HG02938 (cell line): ENCODE results near the gene RHBDF2.

Experiments
- ATAC-seq: cut with Tn5 transposase; IDR thresholded peaks from one replicate; pipeline ENCODE4 v1.9.1; 2021; ENCODE audit warnings: mild to moderate bottlenecking, moderate library complexity; ENCODE audit not compliant: unreplicated experiment

RHBDF2 gene

DNA sequence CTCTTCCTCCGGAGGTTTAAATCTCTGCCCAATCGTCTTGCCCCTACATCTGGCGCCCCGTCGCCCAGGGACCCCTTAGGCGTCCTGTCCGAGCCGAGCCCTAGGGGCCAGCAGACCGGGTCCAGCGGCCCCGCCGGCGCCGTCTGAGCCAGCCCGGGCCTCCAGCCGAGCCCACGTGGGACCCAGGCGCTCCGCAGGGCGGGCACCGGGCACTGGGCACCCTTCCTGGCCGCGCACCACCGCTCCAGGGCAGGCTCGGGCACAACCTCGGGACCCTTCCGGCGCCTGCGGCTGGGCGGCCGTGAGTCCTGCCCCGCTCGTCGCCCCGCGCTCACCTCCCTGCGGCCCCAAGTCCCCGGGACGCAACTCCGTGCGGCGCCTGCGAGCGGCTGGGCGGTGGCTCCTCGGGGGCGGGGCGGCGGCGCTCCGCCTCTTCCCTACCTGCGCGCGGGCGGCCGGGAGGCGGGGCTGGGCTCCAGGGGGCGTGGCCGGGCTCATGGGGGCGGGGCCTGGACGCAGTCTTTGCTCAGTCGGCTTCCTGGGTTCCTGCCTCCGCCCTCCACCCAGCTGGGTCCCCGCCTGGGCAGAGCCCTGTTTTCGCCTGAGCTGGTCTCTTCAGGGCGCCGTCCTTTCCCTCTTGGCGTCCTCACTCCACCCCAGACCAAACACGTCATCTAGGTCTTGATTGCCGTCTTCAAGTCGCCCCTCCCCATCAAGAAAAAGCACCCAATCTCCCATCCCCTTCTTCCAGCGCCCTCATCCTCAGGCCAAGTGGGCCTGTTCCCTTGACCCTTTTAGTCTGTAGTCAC lies at the start of gene RHBDF2:
TSS of gene RHBDF2 (minus strand) at position 406 of the 809 bp plus-strand sequence. CDS start 19,899 bp downstream, outside the sequence.
- peak; percentile 56 for ATAC-seq

DNA sequence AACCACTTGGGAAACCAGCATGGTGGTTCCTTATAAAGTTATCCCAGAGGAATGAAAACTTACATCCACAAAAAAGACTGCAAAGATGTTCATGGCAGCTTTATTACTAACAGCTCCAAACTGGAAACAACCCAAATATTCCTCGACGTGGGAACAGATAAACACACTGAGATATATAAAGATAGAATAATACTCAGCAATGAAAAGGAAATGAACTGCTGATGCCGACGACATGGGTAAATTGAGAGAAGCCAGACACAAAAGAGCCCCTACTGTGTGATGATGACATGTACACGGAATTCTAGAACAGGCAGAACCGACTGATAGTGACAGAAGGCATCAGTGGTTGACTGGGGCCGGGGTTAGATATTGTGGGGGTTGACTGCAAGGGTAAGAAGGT lies 48.3 kb upstream of the RHBDF2 start:
- no peak for ATAC-seq

DNA sequence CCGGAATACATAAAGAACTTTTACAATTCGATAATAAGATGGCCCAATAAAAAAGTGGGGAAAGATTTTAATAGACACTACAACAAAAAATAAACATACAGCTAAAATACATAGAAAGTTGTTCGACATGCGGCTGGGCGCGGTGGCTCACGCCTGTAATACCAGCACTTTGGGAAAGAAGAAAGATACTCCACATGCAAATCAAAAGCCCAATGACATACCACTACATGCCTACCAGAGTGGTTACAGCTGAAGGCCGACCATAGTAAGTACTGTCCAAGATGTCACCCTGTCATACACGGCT lies 47.9 kb upstream of the RHBDF2 start:
- ATAC-seq: no peak

DNA sequence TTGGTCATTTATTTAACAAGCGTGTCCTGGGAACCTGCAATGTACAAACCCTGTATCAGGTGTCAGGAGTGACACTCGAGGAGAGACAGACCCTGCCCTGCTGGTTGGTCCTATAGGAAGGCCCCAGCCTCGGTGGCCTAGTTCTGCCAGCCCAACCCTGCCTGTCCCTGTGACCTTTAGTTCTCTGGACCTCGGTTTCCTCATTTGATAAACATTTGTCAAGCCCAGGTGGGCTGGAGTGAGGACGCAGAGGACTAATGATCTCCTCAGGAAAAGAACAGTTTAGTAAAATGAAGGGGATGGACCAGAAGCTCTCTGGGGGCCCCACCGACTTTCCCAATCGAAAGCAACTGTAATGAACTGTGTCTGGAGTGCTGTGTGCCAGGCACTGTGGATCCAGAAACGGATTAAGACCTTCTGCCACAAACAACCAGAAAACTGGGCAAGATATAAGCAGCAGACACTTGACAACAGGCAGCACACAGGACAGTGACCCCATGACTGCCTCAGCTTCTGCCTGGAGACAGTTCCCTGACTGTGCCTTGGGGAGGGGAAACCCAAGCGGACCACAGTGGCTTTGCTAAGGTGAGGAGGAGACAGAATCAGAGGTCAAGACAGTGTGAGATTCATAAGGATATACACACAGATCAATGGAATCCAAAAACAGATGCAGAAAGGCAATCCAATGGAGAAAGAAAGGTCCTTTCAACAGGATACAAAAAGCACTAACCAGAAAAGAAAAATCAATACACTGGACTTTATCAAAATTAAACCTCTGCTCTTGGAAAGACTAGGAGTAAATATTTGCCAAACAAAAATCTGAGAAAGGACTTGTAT lies 47.4 kb upstream of the RHBDF2 start:
- ATAC-seq: no peak

DNA sequence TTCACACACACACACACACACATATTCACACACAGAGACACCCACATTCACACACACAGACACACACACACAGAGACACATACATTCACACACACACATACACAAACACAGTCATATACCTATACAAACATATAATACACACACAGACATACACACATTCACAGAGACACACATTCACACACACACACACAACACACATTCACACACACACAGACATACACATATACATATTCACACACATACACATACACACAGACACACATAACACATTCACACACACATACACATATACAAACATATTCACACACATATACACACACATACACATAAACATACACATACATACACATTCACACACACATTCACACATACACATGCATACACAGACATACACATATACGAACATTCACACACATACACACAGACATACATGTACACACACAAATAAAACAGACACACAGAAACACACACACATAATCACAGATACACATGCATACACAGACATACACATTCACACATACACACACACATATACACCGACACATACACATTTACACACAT lies 46.5 kb upstream of the RHBDF2 start:
- no peak for ATAC-seq

DNA sequence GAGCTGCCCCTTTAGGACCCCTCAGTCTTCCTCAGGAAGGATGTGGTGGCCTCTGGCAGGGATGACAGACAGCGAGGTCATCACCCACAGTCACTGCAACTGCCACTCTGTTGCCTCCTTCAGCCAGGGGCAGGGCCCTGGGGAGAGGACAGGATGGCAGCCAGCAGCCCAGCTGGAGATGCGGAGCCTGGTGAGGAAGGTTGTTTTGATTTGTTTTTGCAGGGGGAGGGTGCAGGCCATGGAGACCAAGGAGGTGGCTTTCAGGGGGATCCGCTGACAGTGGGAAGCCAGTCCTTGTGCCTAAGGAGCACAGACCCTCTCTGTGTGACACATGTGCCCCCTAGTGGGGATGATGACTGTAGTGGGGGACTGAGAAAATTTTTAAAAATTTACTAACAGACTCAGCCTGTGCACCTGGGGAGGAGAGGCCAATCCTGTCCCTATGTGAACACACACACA lies 46.0 kb upstream of the RHBDF2 start:
- no peak for ATAC-seq

DNA sequence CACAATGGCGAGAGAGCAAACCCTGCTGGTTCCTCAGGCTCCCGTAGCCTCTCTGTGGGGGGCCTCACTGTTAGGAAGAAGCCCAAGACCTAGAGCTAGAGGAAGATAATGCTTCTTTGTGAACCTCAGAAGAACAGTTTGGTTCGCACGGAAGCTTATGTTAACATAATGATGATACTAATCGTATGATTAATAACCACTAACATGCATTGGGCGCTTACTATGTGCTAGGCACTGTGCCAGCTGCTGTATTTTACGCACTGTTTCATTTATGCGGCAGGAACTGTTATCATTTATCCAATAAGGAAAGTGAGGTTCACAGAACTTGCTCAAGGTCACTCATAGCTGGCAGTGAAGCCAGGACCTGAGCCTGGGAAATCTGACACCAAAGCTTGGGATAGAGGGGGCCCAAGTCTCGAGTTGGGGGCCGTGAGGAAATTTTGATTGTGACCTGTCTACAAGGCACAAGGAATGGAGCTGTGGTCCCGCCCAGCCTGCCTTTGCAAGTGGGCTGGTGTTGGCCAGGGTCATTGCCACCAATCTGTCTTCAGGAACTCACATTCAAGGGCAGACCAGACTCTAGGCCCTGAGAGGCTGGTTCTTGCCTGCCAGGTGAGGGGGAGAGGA lies 45.4 kb upstream of the RHBDF2 start:
- ATAC-seq: no peak

DNA sequence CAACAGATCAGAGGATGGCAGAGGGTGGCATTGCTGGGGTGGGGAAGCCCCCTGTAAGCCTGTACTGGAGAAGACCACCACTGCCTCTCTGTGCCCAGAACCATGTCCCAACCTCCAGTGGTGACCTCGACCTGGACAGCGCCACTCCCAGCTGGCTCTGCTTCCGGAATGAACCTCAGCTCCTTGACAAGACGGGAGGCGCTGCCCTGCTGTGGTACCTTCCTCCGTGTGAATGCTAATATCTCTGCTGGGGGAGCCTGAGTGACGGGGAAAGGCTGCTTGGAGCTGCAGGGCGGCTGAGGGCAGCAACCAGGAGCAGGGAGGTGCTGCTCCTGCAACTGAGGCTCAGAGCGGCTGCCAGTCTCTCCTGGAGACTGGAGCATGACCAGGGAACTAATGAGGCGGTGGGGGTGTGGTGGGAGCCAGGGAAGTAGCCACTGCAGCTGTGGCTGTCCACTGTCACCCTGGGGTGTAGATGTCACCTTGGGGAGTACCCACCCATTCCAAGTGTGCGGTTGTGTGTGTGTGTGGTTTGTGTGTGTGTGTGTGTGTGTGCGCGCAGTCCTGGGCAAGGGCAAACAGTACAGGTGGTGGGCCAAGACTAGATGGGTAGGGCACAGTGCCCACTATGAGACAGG lies 44.8 kb upstream of the RHBDF2 start:
- no peak for ATAC-seq

DNA sequence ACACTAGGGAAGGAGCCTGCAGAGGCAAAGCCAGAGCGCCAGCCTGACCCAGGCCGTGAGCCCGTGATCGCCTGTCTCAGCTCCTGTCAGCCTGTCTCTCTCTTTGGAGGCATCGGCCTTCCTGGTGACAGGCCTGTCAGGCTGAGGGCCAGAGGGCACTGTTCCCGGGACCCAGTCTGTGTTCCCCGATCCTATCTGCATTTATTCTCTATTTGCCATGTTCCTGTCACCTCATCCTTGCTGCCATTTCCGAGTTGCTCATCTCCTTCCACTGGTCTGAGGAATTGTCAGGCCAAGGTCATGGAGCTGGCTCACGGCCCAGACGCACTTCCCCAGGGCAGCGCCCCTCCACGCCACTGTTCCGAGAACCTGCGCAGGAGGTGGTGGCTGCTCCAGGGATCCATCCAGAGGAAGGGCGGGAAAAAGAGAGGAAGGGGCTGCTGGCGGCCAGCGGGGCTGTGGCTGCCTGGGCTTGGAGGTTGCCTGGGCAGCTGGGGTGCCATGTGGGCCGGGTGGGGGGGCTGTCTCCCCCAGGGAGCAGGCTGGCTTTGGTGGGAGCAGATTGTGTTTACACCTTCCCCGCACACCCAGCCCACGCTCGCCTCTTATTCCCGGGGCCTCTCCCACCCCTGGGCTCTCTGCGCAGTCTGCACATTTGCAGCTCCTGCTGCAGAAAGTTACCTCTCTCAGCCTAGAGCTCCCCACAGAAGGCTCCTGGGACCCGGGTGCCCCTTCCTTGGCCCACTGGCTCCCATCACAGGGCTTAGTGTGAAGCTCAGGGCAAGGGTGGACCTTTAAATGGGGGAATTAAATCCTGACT lies 43.5 kb upstream of the RHBDF2 start:
- no peak for ATAC-seq

DNA sequence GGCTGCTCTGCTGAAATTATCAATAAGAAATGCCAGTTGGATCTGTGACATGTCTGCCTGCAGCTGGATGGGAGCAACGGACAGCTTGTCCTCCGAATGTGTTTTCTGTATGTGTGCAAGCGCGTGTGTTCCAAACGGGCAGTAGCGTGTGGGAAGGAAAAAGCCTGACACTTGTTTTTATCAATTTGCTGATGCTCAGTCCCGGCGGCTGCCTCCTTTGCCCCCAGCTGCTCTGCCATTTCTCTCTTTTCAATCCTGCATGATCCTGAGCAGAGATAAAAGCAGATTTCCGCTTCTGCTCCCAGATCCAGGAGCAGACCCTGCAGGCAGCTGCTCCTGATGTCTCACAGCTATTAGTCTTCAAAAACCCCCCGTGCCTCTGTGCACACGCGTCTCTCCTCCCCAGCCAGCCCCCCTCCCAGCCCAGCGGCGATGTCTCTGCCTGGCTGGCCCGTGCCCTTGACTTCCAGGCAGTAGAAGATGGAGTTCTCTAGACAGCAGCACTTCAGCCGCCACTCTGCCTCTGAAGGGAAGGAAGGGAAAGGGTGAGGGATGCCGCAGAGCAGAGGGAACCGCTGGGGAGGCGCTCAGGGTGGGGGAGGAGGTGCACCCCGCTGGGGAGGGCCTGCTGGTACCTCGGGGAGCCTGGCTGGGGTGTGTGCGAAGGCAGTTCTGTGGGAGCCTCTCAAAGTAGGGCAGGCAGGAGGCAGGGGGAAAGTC lies 42.8 kb upstream of the RHBDF2 start:
- no peak for ATAC-seq

DNA sequence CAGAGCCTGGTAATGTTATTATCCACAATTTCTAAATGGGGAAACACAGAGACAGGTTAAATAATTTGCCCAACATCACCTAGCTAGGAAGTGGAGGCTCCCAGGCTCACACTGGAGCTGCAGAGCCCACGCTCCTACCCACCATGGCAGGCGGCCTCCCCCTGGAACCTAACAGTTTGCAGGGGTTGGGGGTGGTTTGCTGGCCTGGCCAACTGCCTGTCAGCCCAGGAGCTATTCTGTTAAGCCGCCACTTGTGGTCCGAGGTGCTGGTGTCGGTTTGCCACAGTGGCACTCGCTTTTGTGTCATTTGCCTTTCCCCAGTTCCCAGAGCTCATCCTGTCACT lies 42.2 kb upstream of the RHBDF2 start:
- ATAC-seq: no peak

DNA sequence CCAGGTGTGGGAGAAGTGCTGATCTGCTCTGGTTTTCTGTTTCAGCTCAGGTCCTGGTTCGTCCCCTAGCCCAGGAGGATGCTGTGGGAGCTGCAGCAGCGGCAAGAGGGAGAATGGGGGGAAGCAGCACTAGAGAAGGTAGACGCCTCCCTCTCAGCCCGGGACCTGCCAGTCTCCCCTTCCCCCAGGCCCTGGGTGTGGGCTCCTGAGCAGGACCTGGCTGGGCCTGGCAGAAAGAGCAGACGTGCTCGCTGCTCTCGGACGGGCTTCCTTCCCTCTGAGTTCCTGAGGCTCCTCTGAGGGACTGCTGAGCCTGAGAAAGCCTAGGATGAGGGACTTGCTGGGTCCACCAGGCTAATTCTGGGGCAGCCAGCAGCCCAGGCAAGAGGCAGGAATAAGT lies 41.8 kb upstream of the RHBDF2 start:
- no peak for ATAC-seq

DNA sequence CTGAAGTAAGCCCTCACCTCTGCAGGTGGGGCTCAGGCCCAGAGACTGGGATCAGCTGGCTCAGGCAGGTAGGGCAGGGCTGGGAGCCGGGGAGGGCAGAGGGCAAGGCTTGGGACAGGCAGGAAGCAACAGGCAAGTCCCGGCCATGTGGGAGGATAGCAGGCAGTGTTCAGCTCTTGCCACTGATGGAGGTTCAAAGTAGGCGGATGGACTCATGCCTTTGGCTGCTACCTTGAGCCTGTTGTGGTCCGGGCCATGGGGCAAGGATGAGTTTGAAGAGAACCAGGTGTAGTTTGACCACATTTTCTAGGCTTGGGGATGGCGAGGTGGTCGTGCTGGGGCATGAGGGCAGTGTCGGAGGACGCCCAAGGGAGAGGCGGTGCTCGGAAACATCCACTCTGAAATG lies 41.3 kb upstream of the RHBDF2 start:
- no peak for ATAC-seq

DNA sequence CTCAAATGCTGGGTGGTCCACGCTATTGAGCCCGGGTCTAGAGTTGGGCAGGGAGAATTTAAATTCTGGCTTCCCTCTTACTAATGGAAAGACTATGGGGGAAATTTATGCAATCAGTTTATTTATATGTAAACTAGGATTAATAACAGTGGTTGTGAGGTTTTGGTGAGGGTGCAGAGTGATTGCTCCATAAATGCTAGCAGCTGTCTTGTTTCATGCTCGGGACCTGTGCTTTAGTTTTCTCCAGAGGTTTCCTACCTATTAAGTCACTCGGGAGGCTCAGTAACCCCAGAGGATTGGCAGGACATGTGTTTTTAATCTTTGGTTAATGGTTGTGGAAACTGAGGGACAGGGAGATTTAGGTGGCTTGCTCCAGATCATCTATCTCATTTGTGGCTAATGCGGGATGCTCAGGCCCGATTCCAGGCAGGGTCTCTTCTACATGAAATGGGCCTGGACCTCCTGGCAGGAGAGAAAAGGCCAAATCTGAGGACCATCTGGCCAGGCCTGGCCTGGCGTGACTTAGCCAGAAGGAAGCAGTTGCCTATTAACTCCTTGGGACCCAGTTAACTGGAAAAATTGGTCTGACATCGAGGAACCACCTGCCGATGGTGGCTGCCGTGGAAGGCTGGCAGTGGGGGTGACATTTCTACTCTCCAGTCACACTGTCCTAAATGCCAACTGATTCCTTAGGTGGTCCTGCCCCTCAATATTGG lies 40.7 kb upstream of the RHBDF2 start:
- ATAC-seq: no peak

DNA sequence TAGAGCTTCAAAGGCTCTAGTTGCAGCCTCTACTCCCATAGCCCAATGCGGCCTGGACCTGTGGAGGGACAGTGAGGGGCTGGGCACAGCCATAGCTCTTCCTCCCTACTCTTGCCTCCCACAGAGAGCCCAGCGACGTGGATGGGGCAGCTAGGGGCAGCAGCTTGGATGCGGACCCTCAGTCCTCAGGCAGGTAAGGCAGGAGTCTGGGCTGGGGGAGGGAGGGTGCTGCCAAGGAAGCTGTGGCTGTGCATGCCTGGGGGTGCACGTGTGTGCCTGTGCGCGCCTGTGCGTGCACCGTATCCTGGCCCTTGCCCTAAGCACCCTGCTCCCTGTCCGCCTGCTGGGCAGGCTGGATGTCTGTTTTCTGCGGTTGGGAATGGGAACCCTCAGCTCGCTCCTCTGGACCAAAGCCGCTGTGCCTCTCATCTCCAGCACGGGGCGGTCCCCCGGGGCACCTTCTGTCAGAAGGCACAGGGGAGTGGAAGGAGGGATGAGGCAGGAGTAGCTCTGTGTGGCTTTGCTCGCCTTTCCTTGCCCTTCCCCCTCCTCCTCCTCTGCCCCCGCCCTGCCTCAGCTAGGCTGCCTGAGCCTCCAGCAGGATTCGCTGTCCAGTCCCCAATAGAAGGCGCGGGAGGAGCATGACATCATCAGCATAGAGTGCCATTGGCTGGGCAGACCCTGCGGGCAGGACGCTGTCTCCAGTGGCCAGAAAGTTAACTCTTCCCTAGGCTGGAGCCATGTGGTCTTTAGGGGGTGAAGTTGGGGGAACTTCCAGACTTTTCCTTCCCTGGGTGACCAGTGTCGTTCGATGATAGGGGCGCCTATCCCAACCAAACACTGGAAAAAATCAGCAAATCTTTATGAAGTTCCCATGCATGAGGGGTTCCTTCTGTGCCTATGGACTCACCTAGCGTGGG lies 39.4 kb upstream of the RHBDF2 start:
- ATAC-seq: no peak

DNA sequence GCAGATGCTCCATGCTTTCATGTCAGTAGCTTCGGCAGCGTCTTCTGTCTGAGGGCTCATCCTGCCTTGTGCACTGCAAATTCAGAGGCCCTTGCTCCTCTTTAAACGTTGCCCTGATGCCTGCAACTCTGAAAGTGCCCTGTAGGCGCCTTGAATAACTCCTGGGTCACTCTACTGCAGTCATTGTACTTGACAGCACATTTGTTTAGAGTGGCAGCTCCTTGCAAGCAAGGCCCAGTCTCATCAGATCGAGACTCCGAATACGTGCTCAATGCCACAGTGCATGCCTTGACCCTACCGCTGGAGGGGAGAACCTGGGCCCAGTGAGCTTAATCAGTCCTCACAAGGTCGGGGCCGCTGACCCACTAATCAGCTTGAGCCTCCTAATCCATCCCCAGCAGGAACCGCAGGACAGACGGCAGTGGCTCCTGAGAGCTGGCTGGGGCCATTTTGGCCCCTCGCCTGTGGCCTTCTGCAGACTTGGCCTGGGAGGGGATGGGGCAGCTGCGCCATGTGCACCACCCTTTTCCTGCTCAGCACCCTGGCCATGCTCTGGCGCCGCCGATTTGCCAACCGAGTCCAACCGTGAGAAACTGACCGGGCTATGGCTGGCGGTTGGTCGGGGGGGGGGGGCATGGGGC lies 38.5 kb upstream of the RHBDF2 start, which contains the start of gene PRCD:
TSS of gene PRCD (plus strand) at position 414 of the 641 bp plus-strand sequence. CDS start at position 512, 98 bp downstream.
- no peak for ATAC-seq

DNA sequence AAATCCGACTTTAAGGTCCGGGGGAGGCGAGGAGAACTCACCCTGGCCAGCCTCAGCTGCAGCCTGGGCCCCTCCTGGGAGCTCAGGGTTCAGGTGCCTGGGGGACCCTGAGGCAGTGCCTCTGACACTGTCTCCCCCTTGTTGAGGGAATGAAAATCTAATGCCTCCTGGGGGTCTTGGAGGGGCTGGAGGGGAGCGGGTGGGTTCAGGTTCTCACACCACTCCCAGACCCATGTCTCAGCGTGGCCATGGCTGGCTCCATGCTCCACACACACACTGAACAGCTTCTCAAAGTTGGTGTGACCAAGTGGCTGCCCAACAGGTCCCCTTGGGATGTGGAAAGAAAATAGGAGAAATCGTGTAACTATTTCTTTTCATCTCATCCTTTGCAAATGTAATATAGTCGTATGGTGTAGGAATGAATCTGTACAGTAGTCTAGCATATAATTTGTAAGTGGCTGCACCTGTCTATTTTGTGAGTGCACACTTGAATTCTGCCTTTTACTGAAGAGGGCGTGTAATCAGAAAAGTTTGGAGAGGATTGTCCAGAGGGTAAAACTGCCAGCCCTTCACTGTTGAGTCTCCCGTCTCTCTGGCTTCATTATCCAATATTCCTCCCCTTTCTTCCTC lies 37.8 kb upstream of the RHBDF2 start:
- ATAC-seq: no peak
